NB4 (cell line): Measurements from ENCODE around the gene TVP23C.
"Not testable (repeated sequence)": the region's sequence is repeated elsewhere in the genome, so short reads cannot be mapped to it uniquely, and the experiment has no call there.

Experiments
- CTCF ChIP-seq: IDR thresholded peaks from one replicate; pipeline ENCODE4 v1.5.1; 2012; ENCODE audit warnings: low read depth, low read length
- MAX ChIP-seq: IDR thresholded peaks from 2 replicates; pipeline ENCODE4 v1.6.1; 2011; ENCODE audit warnings: low read depth, low read length
- MYC ChIP-seq: IDR thresholded peaks from 2 replicates; pipeline ENCODE4 v1.6.1; 2011; ENCODE audit warnings: low read depth, low read length
- POLR2A ChIP-seq: IDR thresholded peaks from 2 replicates; pipeline ENCODE4 v1.6.1; 2011; ENCODE audit warnings: mild to moderate bottlenecking; ENCODE audit not compliant: insufficient read length; ENCODE audit errors: extremely low read depth

- not testable (repeated sequence) for TF ChIP-seq CTCF, POLR2A, MAX, MYC
Observed at GRCh38 chr17:15583313-15583712, 20.0 kb upstream of the TVP23C start.
